ENCODE results near the gene RSAD2. TPM values are rescaled to one million over a fixed set of nuclear protein-coding genes. Genes with fewer than 3 reads are reported as not detected.

The RSAD2 gene
- total RNA-seq, 4 donors from 2014 or later = 0.30 to 7.6 (median 4.7) TPM

GRCh38 chr2:6937157-6937556 lies 59.6 kb downstream of the RSAD2 start:
- Histone ChIP-seq H3K36me3 (peaks cover 0 to 10% (median 0%) of the 10 kb centered on the region in 3 donors), H3K27me3 (no peaks in the 10 kb centered on the region), H3K9me3 (no peaks in the 10 kb centered on the region), H3K4me1 (peaks cover 0 to 28% (median 2%) of the 10 kb centered on the region in 4 donors), H3K4me3 (no peak overlapping the region), H3K27ac (no peak overlapping the region)
- no peak for DNase-seq (ENCODE audit: low spot score in 2 of 2)
- TF ChIP-seq, protein P1, sequence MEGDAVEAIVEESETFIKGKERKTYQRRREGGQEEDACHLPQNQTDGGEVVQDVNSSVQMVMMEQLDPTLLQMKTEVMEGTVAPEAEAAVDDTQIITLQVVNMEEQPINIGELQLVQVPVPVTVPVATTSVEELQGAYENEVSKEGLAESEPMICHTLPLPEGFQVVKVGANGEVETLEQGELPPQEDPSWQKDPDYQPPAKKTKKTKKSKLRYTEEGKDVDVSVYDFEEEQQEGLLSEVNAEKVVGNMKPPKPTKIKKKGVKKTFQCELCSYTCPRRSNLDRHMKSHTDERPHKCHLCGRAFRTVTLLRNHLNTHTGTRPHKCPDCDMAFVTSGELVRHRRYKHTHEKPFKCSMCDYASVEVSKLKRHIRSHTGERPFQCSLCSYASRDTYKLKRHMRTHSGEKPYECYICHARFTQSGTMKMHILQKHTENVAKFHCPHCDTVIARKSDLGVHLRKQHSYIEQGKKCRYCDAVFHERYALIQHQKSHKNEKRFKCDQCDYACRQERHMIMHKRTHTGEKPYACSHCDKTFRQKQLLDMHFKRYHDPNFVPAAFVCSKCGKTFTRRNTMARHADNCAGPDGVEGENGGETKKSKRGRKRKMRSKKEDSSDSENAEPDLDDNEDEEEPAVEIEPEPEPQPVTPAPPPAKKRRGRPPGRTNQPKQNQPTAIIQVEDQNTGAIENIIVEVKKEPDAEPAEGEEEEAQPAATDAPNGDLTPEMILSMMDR (IDR thresholded peaks at IDR 0.05) = no peak
- TF ChIP-seq EP300 (IDR thresholded peaks at IDR 0.05) (no peak), POLR2A (IDR thresholded peaks at IDR 0.05) (no peak)
- WGBS, 2 donors = 96 to 100% methylated on average over 2 of the region's 2 CpGs

- H3K27me3 ChIP-seq = no peaks in the 10 kb centered on the region
- H3K9me3 ChIP-seq = no peaks in the 10 kb centered on the region
- H3K27ac ChIP-seq = no peak overlapping the region
- WGBS, 2 donors = 85 to 94% methylated on average over 4 of the region's 4 CpGs
- peaks cover 0 to 26% (median 2%) of the 10 kb centered on the region in 4 donors for H3K4me1 ChIP-seq
- no peak overlapping the region for H3K4me3 ChIP-seq
- no peak for DNase-seq (ENCODE audit: low spot score in 2 of 2)
- no peak for TF ChIP-seq POLR2A (IDR thresholded peaks at IDR 0.05)
- TF ChIP-seq, protein P1 (IDR thresholded peaks at IDR 0.05) = no peak
- TF ChIP-seq EP300 (IDR thresholded peaks at IDR 0.05) = no peak
- H3K36me3 ChIP-seq = peaks cover 0 to 14% (median 0%) of the 10 kb centered on the region in 3 donors
Observed at GRCh38 chr2:6937582-6937981, 60.0 kb downstream of the RSAD2 start.

GRCh38 chr2:6939071-6939470 lies 61.5 kb downstream of the RSAD2 start:
- Histone ChIP-seq H3K36me3 (peaks cover 0 to 23% (median 0%) of the 10 kb centered on the region in 3 donors), H3K4me3 (no peak overlapping the region), H3K4me1 (peaks cover 0 to 22% (median 0%) of the 10 kb centered on the region in 4 donors), H3K27me3 (no peaks in the 10 kb centered on the region), H3K27ac (no peak overlapping the region), H3K9me3 (no peaks in the 10 kb centered on the region)
- TF ChIP-seq, protein P1 (IDR thresholded peaks at IDR 0.05) = no peak
- TF ChIP-seq EP300 (IDR thresholded peaks at IDR 0.05) (no peak), POLR2A (IDR thresholded peaks at IDR 0.05) (no peak)
- DNase-seq (ENCODE audit: low spot score in 2 of 2) = no peak
- WGBS, 2 donors = 80 to 86% methylated on average over 2 of the region's 2 CpGs

- Histone ChIP-seq H3K36me3 (peaks cover 0 to 23% (median 0%) of the 10 kb centered on the region in 3 donors), H3K9me3 (no peaks in the 10 kb centered on the region), H3K27ac (no peak overlapping the region), H3K4me1 (peaks cover 0 to 33% (median 14%) of the 10 kb centered on the region in 4 donors), H3K27me3 (no peaks in the 10 kb centered on the region), H3K4me3 (no peak overlapping the region)
- no peak for TF ChIP-seq POLR2A (IDR thresholded peaks at IDR 0.05)
- TF ChIP-seq EP300 (IDR thresholded peaks at IDR 0.05) = no peak
- TF ChIP-seq, protein P1 (IDR thresholded peaks at IDR 0.05) = no peak
- 73 to 88% methylated on average over 2 of the region's 2 CpGs for WGBS, 2 donors
- DNase-seq (ENCODE audit: low spot score in 2 of 2) = no peak
Observed at GRCh38 chr2:6940820-6941219, 63.2 kb downstream of the RSAD2 start.

- H3K4me3 ChIP-seq = no peak overlapping the region
- H3K9me3 ChIP-seq = no peaks in the 10 kb centered on the region
- TF ChIP-seq EP300 (IDR thresholded peaks at IDR 0.05) (no peak), POLR2A (IDR thresholded peaks at IDR 0.05) (no peak)
- TF ChIP-seq, protein P1 (IDR thresholded peaks at IDR 0.05) = no peak
- H3K27ac ChIP-seq = no peak overlapping the region
- no peak for DNase-seq (ENCODE audit: low spot score in 2 of 2)
- peaks cover 0 to 23% (median 0%) of the 10 kb centered on the region in 3 donors for H3K36me3 ChIP-seq
- no peaks in the 10 kb centered on the region for H3K27me3 ChIP-seq
- WGBS, 2 donors = 94% methylated on average over 10 of the region's 10 CpGs
- peaks cover 0 to 35% (median 14%) of the 10 kb centered on the region in 4 donors for H3K4me1 ChIP-seq
Observed at GRCh38 chr2:6941299-6942046, 63.9 kb downstream of the RSAD2 start.
